HCT116 (cell line): Measurements from ENCODE around the gene SERPINE3. TPM values are rescaled to one million over a fixed set of nuclear protein-coding genes. Genes with fewer than 3 reads are reported as not detected.

Experiments used
- ATAC-seq: fragments of 200-7000 bp; cut with Tn5 transposase; 2 replicates; pipeline ENCODE4 v1.9.1; 2020; ENCODE audit warnings: mild to moderate bottlenecking, moderate library complexity
- BruUV-seq: library from RNA; stranded (reverse); fragments of 400-500 nt; replicated peaks from 2 replicates; lab custom pipeline; 2021; lab: Mats Ljungman, UMichigan
- CTCF ChIA-PET: fragments of 300-600 bp; sonication (Branson Sonifier 250); formaldehyde crosslinking; loops from one replicate; lab custom pipeline; 2021; ENCODE audit warnings: antibody characterized with exemption; lab: Charles Lee
- POLR2A ChIA-PET: fragments of 300-600, 350-600 bp; sonication (Branson Sonifier 250); formaldehyde crosslinking; loops from one replicate; lab custom pipeline; 2021; ENCODE audit warnings: antibody characterized with exemption; lab: Charles Lee
- RAD21 ChIA-PET, 2 experiments: fragments of 300-600 bp; sonication (Branson Sonifier 250); formaldehyde crosslinking; loops; one replicate each; lab custom pipeline; 2023; ENCODE audit warnings: low total read pairs in 2 of 2; ENCODE audit not compliant: uncharacterized antibody in 2 of 2, unreplicated experiment in 2 of 2, low non-redundant PET in 1 of 2; lab: Charles Lee
- DNase-seq: peaks from one replicate; pipeline ENCODE4 v3.0.0-alpha.2; 2010; ENCODE audit warnings: low read depth, low spot score
- H2AFZ ChIP-seq: fragments of 200-600 bp; shearing (Covaris generic), sonication (generic); 2 replicates; pipeline ENCODE4 v1.6.1; 2017; ENCODE audit warnings: low read depth, mixed run types, mixed read lengths, antibody characterized with exemption, low read length; ENCODE audit not compliant: poor library complexity, severe bottlenecking
- H3K27ac ChIP-seq: 2 replicates; pipeline ENCODE4 v1.5.1; 2012; ENCODE audit warnings: low read depth, low read length
- H3K27me3 ChIP-seq: fragments of 200-600 bp; sonication (generic); 2 replicates; pipeline ENCODE4 v1.6.1; 2016; ENCODE audit warnings: mixed run types, low read length, mixed read lengths; ENCODE audit not compliant: insufficient read depth
- H3K36me3 ChIP-seq, 2 experiments: fragments of 200-500 bp in 1 of 2; fragments of 200-600 bp in 1 of 2; sonication (Bioruptor generic) in 1 of 2; sonication (generic) in 1 of 2; 2 replicates each; pipeline versions ENCODE4 v1.5.1 to v1.6.1; 2014 to 2016; ENCODE audit warnings: low read length in 2 of 2, inconsistent platforms in 1 of 2, mixed read lengths in 1 of 2, mixed run types in 1 of 2; ENCODE audit not compliant: insufficient read depth in 2 of 2, control insufficient read depth in 1 of 2
- H3K4me1 ChIP-seq, 2 experiments: fragments of 200-600 bp in 1 of 2; sonication (generic) in 1 of 2; 2 replicates each; pipeline versions ENCODE4 v1.5.1 to v1.6.1; 2012 to 2017; ENCODE audit warnings: low read length in 2 of 2, inconsistent platforms in 1 of 2, mild to moderate bottlenecking in 1 of 2, mixed read lengths in 1 of 2, mixed run types in 1 of 2, moderate library complexity in 1 of 2; ENCODE audit not compliant: insufficient read depth in 2 of 2, control insufficient read depth in 1 of 2
- H3K4me2 ChIP-seq: fragments of 200-600 bp; sonication (generic); 2 replicates; pipeline ENCODE4 v1.6.1; 2017; ENCODE audit warnings: mixed run types, low read length, mixed read lengths
- H3K4me3 ChIP-seq, 2 experiments: fragments of 200-600 bp in 1 of 2; sonication (generic) in 1 of 2; replicated peaks in 1 of 2; 2 replicates each; pipeline ENCODE4 v1.5.1; 2011 to 2016; ENCODE audit warnings: low read length in 2 of 2, control low read depth in 1 of 2, low read depth in 1 of 2, mild to moderate bottlenecking in 1 of 2, mixed read lengths in 1 of 2, mixed run types in 1 of 2
- H3K79me2 ChIP-seq: fragments of 200-600 bp; sonication (generic); 2 replicates; pipeline ENCODE4 v1.6.1; 2017; ENCODE audit warnings: mild to moderate bottlenecking, mixed run types, low read length, moderate library complexity, mixed read lengths; ENCODE audit not compliant: insufficient read depth
- H3K9ac ChIP-seq: fragments of 200-600 bp; sonication (generic); 2 replicates; pipeline ENCODE4 v1.6.1; 2016; ENCODE audit warnings: low read length, mixed read lengths
- H3K9me2 ChIP-seq: fragments of 200-600 bp; sonication (generic), shearing (Covaris generic); 2 replicates; pipeline ENCODE4 v1.6.1; 2017; ENCODE audit warnings: mixed run types, mild to moderate bottlenecking, moderate library complexity; ENCODE audit not compliant: insufficient read depth
- H3K9me3 ChIP-seq, 2 experiments: fragments of 200-500 bp in 1 of 2; fragments of 200-600 bp in 1 of 2; sonication (Bioruptor generic) in 1 of 2; sonication (generic) in 1 of 2; 2 replicates each; pipeline ENCODE4 v1.6.1; 2014 to 2017; ENCODE audit warnings: low read length in 2 of 2, mixed read lengths in 2 of 2, inconsistent platforms in 1 of 2, low read depth in 1 of 2, mild to moderate bottlenecking in 1 of 2, mixed run types in 1 of 2, moderate library complexity in 1 of 2; ENCODE audit not compliant: control insufficient read depth in 1 of 2, insufficient read depth in 1 of 2
- H4K20me1 ChIP-seq: fragments of 200-600 bp; sonication (generic), shearing (Covaris generic); 2 replicates; pipeline ENCODE4 v1.6.1; 2017; ENCODE audit warnings: mixed run types, mild to moderate bottlenecking, moderate library complexity; ENCODE audit not compliant: insufficient read depth
- CBX3 ChIP-seq: IDR thresholded peaks from 2 replicates; pipeline ENCODE4 v1.6.1; 2012; ENCODE audit warnings: low read depth
- CEBPB ChIP-seq: IDR thresholded peaks from 2 replicates; pipeline ENCODE4 v1.6.1; 2012; ENCODE audit warnings: low read depth
- EGR1 ChIP-seq: IDR thresholded peaks from 2 replicates; pipeline ENCODE4 v1.6.1; 2012; ENCODE audit warnings: low read depth
- ELF1 ChIP-seq: IDR thresholded peaks from 2 replicates; pipeline ENCODE4 v1.6.1; 2012; ENCODE audit warnings: low read depth, borderline replicate concordance
- EZH2 ChIP-seq: fragments of 200-600 bp; sonication (generic); IDR thresholded peaks from 2 replicates; pipeline ENCODE4 v1.6.1; 2017; ENCODE audit warnings: antibody characterized with exemption, mixed run types
- EZH2phosphoT487 ChIP-seq: fragments of 200-600 bp; IDR thresholded peaks from 2 replicates; pipeline ENCODE4 v1.6.1; 2018; ENCODE audit warnings: antibody characterized with exemption, borderline replicate concordance
- POLR2AphosphoS5 ChIP-seq: IDR thresholded peaks from 2 replicates; pipeline ENCODE4 v1.6.1; 2011; ENCODE audit warnings: mild to moderate bottlenecking, low read depth, low read length, moderate library complexity
- RAD21 ChIP-seq: IDR thresholded peaks from 2 replicates; pipeline ENCODE4 v1.6.1; 2012; ENCODE audit warnings: low read depth, mild to moderate bottlenecking
- SIN3A ChIP-seq: IDR thresholded peaks from 2 replicates; pipeline ENCODE4 v1.6.1; 2012; ENCODE audit warnings: low read depth
- SP1 ChIP-seq: IDR thresholded peaks from 2 replicates; pipeline ENCODE4 v1.6.1; 2012; ENCODE audit warnings: low read depth
- SRF ChIP-seq: IDR thresholded peaks from 2 replicates; pipeline ENCODE4 v1.6.1; 2012; ENCODE audit warnings: low read depth
- TCF7L2 ChIP-seq: IDR thresholded peaks from 2 replicates; pipeline ENCODE4 v1.7.0; 2011; ENCODE audit warnings: borderline replicate concordance, inconsistent platforms; ENCODE audit not compliant: insufficient read depth, insufficient read length; ENCODE audit errors: extremely low read depth
- ZBTB33 ChIP-seq: IDR thresholded peaks from 2 replicates; pipeline ENCODE4 v1.6.1; 2011; ENCODE audit warnings: mild to moderate bottlenecking, low read length, moderate library complexity; ENCODE audit not compliant: insufficient replicate concordance; ENCODE audit errors: extremely low read depth
- ZFX ChIP-seq: fragments of 450-650 bp; IDR thresholded peaks from 2 replicates; pipeline ENCODE4 v1.6.1; 2017
- ZNF274 ChIP-seq: fragments of 200-500 bp; sonication (Bioruptor generic); IDR thresholded peaks from 2 replicates; pipeline ENCODE4 v1.6.1; 2014; ENCODE audit warnings: mild to moderate bottlenecking, low read depth, low read length, inconsistent platforms
- intact Hi-C: fragments of 100-400 bp; cut with micrococcal nuclease; formaldehyde crosslinking; loops from 2 replicates; pipeline ENCODE4 v1.10.0; 2022
- total RNA-seq: library from RNA; stranded (reverse); gene quantifications from one replicate; pipeline ENCODE4 v1.2.1, GENCODE V29; 2021; ENCODE audit not compliant: unreplicated experiment
- TF ChIP-seq, protein P1 (sequence below): IDR thresholded peaks from 2 replicates; pipeline ENCODE4 v1.6.1; 2012
- TF ChIP-seq, protein P2 (sequence below): IDR thresholded peaks from 2 replicates; pipeline ENCODE4 v1.6.1; 2012
- TF ChIP-seq, protein P3 (sequence below): IDR thresholded peaks from 2 replicates; pipeline ENCODE4 v1.6.1; 2012; ENCODE audit warnings: low read depth
- TF ChIP-seq, protein P4 (sequence below), 3 experiments: fragments of 200-600 bp in 1 of 3; sonication (generic) in 1 of 3; IDR thresholded peaks in 2 of 3; conservative IDR thresholded peaks in 1 of 3; 2 replicates each; pipeline ENCODE4 v1.5.1; 2012 to 2017; ENCODE audit warnings: low read depth in 2 of 3, low read length in 2 of 3, antibody characterized with exemption in 1 of 3, borderline replicate concordance in 1 of 3, control low read depth in 1 of 3, mild to moderate bottlenecking in 1 of 3, mixed read lengths in 1 of 3, mixed run types in 1 of 3, moderate library complexity in 1 of 3; ENCODE audit not compliant: insufficient read depth in 1 of 3

SERPINE3 gene
- total RNA-seq, 1 experiment from 2014 or later, result not detected

GRCh38 chr13:51336746-51337145 is 2.7 kb upstream of the SERPINE3 start:
- intact Hi-C loops, result no loop called here
- ChIA-PET RAD21 (no interaction called here), POLR2A (no interaction called here), CTCF (no interaction called here)
- Histone ChIP-seq H3K9me2 (no peaks in the 10 kb centered on the region), H3K4me2 (no peak overlapping the region), H3K9ac (no peak overlapping the region), H3K79me2 (no peaks in the 10 kb centered on the region), H3K27me3 (no peaks in the 10 kb centered on the region), H3K4me1 (no peaks in the 10 kb centered on the region), H4K20me1 (no peaks in the 10 kb centered on the region), H3K27ac (no peak overlapping the region), H3K4me3 (no peak overlapping the region), H3K9me3 (no peaks in the 10 kb centered on the region), H2AFZ (no peak overlapping the region), H3K36me3 (no peaks in the 10 kb centered on the region)
- no peak for ATAC-seq
- TF ChIP-seq, protein P1, sequence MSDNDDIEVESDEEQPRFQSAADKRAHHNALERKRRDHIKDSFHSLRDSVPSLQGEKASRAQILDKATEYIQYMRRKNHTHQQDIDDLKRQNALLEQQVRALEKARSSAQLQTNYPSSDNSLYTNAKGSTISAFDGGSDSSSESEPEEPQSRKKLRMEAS, result no peak
- TF ChIP-seq ZNF274 (no peak), EZH2phosphoT487 (no peak), ZFX (no peak), CBX3 (no peak), ZBTB33 (no peak), SRF (no peak), RAD21 (no peak), EZH2 (no peak), EGR1 (no peak), POLR2AphosphoS5 (no peak), CEBPB (no peak), SP1 (no peak), TCF7L2 (no peak), ELF1 (no peak), SIN3A (no peak)
- TF ChIP-seq, protein P2, sequence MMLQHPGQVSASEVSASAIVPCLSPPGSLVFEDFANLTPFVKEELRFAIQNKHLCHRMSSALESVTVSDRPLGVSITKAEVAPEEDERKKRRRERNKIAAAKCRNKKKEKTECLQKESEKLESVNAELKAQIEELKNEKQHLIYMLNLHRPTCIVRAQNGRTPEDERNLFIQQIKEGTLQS, result no peak
- TF ChIP-seq, protein P3, sequence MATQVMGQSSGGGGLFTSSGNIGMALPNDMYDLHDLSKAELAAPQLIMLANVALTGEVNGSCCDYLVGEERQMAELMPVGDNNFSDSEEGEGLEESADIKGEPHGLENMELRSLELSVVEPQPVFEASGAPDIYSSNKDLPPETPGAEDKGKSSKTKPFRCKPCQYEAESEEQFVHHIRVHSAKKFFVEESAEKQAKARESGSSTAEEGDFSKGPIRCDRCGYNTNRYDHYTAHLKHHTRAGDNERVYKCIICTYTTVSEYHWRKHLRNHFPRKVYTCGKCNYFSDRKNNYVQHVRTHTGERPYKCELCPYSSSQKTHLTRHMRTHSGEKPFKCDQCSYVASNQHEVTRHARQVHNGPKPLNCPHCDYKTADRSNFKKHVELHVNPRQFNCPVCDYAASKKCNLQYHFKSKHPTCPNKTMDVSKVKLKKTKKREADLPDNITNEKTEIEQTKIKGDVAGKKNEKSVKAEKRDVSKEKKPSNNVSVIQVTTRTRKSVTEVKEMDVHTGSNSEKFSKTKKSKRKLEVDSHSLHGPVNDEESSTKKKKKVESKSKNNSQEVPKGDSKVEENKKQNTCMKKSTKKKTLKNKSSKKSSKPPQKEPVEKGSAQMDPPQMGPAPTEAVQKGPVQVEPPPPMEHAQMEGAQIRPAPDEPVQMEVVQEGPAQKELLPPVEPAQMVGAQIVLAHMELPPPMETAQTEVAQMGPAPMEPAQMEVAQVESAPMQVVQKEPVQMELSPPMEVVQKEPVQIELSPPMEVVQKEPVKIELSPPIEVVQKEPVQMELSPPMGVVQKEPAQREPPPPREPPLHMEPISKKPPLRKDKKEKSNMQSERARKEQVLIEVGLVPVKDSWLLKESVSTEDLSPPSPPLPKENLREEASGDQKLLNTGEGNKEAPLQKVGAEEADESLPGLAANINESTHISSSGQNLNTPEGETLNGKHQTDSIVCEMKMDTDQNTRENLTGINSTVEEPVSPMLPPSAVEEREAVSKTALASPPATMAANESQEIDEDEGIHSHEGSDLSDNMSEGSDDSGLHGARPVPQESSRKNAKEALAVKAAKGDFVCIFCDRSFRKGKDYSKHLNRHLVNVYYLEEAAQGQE, result no peak
- TF ChIP-seq, protein P4, sequence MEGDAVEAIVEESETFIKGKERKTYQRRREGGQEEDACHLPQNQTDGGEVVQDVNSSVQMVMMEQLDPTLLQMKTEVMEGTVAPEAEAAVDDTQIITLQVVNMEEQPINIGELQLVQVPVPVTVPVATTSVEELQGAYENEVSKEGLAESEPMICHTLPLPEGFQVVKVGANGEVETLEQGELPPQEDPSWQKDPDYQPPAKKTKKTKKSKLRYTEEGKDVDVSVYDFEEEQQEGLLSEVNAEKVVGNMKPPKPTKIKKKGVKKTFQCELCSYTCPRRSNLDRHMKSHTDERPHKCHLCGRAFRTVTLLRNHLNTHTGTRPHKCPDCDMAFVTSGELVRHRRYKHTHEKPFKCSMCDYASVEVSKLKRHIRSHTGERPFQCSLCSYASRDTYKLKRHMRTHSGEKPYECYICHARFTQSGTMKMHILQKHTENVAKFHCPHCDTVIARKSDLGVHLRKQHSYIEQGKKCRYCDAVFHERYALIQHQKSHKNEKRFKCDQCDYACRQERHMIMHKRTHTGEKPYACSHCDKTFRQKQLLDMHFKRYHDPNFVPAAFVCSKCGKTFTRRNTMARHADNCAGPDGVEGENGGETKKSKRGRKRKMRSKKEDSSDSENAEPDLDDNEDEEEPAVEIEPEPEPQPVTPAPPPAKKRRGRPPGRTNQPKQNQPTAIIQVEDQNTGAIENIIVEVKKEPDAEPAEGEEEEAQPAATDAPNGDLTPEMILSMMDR (IDR thresholded peaks at IDR 0.05 in 2 of 3, conservative IDR thresholded peaks at IDR 0.05 in 1 of 3; ENCODE audit: borderline replicate concordance in 1 of 3, insufficient read depth in 1 of 3, low read depth in 2 of 3, low read length in 2 of 3), result no peak
- BruUV-seq, result no TSS peak
- no peak for DNase-seq
